ENCODE data around the gene C1QTNF3.

The C1QTNF3 gene

DNA sequence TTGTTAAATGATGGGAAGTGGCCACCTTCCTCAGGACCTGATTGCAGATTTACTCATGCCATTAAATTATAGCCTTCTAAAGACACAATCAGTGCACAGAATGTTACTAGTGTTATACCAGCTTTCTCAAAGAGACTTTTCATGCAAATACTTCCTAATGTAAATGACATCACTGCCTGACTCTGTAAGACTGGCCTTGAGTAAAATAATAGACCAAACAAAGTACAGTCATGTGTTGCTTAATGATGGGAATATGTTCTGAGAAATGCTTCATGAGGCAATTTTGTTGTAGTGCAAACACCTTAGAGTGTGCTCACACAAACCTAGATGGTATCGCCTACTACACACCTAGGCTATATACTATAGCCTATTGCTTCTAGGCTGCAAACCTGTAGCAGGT, 17.0 kb upstream of the C1QTNF3 start:
- Histone ChIP-seq H3K27me3 (ENCODE audit: insufficient read depth, poor library complexity, severe bottlenecking) (no peaks in the 10 kb centered on the region), H3K4me1 (ENCODE audit: insufficient read depth, poor library complexity, severe bottlenecking) (no peaks in the 10 kb centered on the region), H3K36me3 (ENCODE audit: low read depth) (no peaks in the 10 kb centered on the region), H3K27ac (ENCODE audit: poor library complexity, severe bottlenecking) (no peak overlapping the region), H3K4me3 (ENCODE audit: severe bottlenecking) (no peak overlapping the region), H3K9me3 (ENCODE audit: severe bottlenecking) (no peaks in the 10 kb centered on the region)
- DNase-seq (ENCODE audit: low spot score) (no peak), ATAC-seq (ENCODE audit: low read depth) (no peak)
- TF ChIP-seq CTCF (IDR thresholded peaks at IDR 0.05; ENCODE audit: poor library complexity, severe bottlenecking), result no peak

- H3K36me3 ChIP-seq (ENCODE audit: low read depth), result no peaks in the 10 kb centered on the region
- H3K27me3 ChIP-seq (ENCODE audit: insufficient read depth, poor library complexity, severe bottlenecking), result no peaks in the 10 kb centered on the region
- DNase-seq (ENCODE audit: low spot score) (no peak), ATAC-seq (ENCODE audit: low read depth) (no peak)
- H3K9me3 ChIP-seq (ENCODE audit: severe bottlenecking), result no peaks in the 10 kb centered on the region
- no peak for TF ChIP-seq CTCF (IDR thresholded peaks at IDR 0.05; ENCODE audit: poor library complexity, severe bottlenecking)
- H3K4me1 ChIP-seq (ENCODE audit: insufficient read depth, poor library complexity, severe bottlenecking), result peaks cover 2% of the 10 kb centered on the region
- H3K27ac ChIP-seq (ENCODE audit: poor library complexity, severe bottlenecking), result no peak overlapping the region
- H3K4me3 ChIP-seq (ENCODE audit: severe bottlenecking), result no peak overlapping the region
Measured at GRCh38 chr5:34058532-34058931, 15.5 kb upstream of the C1QTNF3 start.

DNA sequence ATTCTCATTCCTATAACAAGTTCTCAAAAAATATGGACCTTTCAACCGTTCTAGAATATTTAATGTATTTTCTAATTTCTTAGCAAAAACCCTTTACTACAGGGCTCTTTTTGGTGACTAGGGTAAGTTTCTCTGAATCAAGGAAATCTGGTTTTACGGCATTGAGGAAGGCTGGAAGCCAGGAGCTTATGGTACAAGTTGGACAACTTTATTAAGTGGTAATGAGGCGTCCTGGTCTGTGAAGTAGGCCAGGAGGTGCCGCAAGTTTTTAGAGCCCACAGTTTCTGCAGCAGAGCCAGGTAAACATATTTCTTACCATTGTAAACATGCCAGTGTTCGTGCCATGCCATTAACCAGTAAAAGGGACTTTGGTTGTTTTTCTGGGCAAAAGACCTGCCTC, 14.6 kb upstream of the C1QTNF3 start:
- Histone ChIP-seq H3K4me1 (ENCODE audit: insufficient read depth, poor library complexity, severe bottlenecking) (peaks cover 12% of the 10 kb centered on the region), H3K36me3 (ENCODE audit: low read depth) (no peaks in the 10 kb centered on the region), H3K4me3 (ENCODE audit: severe bottlenecking) (no peak overlapping the region), H3K9me3 (ENCODE audit: severe bottlenecking) (no peaks in the 10 kb centered on the region), H3K27me3 (ENCODE audit: insufficient read depth, poor library complexity, severe bottlenecking) (no peaks in the 10 kb centered on the region), H3K27ac (ENCODE audit: poor library complexity, severe bottlenecking) (no peak overlapping the region)
- no peak for ATAC-seq (ENCODE audit: low read depth)
- no peak for TF ChIP-seq CTCF (IDR thresholded peaks at IDR 0.05; ENCODE audit: poor library complexity, severe bottlenecking)
- DNase-seq (ENCODE audit: low spot score), result no peak

DNA sequence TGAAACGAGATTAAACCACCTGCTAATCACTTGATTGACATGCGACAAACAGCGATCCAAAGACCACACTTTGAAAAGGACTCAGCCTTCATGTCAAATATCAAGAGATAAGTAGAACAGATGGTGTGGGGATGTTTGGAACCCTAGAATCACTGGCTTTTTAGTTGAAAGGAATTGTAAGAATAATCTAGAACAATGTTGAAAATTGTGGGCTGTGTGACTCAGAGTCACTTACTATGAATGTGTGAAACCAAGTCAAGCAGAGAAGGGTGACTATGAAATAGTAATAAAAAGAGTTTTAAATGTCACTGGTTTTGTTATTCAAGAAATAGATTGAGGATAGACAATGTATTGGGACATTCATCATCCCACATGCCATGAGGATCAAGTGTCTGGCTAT, 14.1 kb upstream of the C1QTNF3 start:
- H3K27ac ChIP-seq (ENCODE audit: poor library complexity, severe bottlenecking), result no peak overlapping the region
- no peaks in the 10 kb centered on the region for H3K36me3 ChIP-seq (ENCODE audit: low read depth)
- H3K9me3 ChIP-seq (ENCODE audit: severe bottlenecking), result no peaks in the 10 kb centered on the region
- no peak overlapping the region for H3K4me3 ChIP-seq (ENCODE audit: severe bottlenecking)
- DNase-seq (ENCODE audit: low spot score), result no peak
- no peak for TF ChIP-seq CTCF (IDR thresholded peaks at IDR 0.05; ENCODE audit: poor library complexity, severe bottlenecking)
- no peak for ATAC-seq (ENCODE audit: low read depth)
- no peaks in the 10 kb centered on the region for H3K27me3 ChIP-seq (ENCODE audit: insufficient read depth, poor library complexity, severe bottlenecking)
- peaks cover 16% of the 10 kb centered on the region for H3K4me1 ChIP-seq (ENCODE audit: insufficient read depth, poor library complexity, severe bottlenecking)

DNA sequence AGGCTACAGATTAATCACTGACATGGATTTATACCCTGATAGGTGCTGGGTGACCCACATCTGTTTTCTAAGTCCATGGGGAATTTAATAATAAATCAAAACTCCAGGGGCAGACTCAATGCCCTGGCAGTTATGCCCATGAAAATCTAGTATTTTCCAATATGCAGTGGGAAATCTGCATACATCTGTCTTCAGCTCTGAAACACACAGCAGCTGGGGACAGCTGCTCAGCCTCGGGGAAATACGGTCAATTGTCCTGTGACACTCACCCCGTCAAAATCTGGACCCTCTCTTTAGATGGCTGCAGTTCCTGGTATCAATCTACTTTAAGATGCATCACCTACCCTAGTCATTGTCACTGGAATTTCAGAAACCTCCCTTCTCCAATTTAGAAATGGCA, 12.7 kb upstream of the C1QTNF3 start:
- DNase-seq (ENCODE audit: low spot score) (no peak), ATAC-seq (ENCODE audit: low read depth) (no peak)
- TF ChIP-seq CTCF (IDR thresholded peaks at IDR 0.05; ENCODE audit: poor library complexity, severe bottlenecking), result no peak
- Histone ChIP-seq H3K4me1 (ENCODE audit: insufficient read depth, poor library complexity, severe bottlenecking) (peaks cover 16% of the 10 kb centered on the region), H3K9me3 (ENCODE audit: severe bottlenecking) (no peaks in the 10 kb centered on the region), H3K27me3 (ENCODE audit: insufficient read depth, poor library complexity, severe bottlenecking) (no peaks in the 10 kb centered on the region), H3K36me3 (ENCODE audit: low read depth) (no peaks in the 10 kb centered on the region), H3K4me3 (ENCODE audit: severe bottlenecking) (no peak overlapping the region), H3K27ac (ENCODE audit: poor library complexity, severe bottlenecking) (no peak overlapping the region)

Data from RWPE2 (cell line).